Measurements from ENCODE around the gene TMED4. TPM values are rescaled to one million over a fixed set of nuclear protein-coding genes. Genes with fewer than 3 reads are reported as not detected.

TMED4 gene
- total and polyA plus RNA-seq, 5 donors: 63.2 to 75.2 (median 65.4) TPM

DNA sequence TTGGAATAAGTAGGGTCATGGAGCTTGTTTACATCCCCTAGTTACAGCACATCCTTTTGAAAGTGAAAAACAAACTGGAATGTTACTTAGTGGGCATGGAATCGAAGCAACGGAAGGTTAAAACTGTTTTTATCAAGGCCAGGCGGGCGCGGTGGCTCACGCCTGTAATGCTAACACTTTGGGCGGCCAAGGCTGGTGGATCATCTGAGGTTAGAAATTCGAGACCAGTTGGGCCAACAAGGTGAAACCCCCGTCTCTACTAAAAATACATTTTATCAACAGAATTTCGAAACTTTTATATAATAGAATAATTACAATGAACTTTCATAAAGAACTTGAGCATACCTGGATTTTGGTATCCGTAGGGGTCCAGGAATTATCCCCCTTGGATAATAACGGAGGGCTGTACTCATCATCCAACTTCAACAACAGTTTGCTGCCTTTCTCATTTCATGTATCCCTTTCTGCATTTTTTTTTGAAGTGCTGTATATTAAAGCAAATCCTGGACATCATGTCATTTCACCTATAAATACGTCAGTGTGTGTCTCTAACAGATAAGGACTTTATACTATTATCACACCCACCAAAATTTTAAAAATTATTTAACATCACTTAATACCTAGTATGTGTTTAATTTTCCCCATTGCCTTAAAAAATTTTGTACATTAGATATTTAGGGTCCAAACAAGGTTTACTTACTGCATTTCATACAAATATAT is 1.3 kb upstream of the TMED4 start:
- 77% methylated on average over 13 of the region's 13 CpGs for WGBS
- H3K27ac ChIP-seq (ENCODE audit: low read length): peak overlapping the region; percentile 94
- DNase-seq (peak in 1 of 3 donors; percentile 52), ATAC-seq (no peak)
- peak overlapping the region; percentile 42 for H3K4me3 ChIP-seq (ENCODE audit: low read length)
- intact Hi-C loops (cut with DNase I): loop anchor here in 3 of 4 donors (10.0 kb wide), 3 partner anchors 171 to 341 kb away; partner anchors contain the start of gene H2AZ2 (in 1 of the 3)
- no peaks in the 10 kb centered on the region for H3K9me3 ChIP-seq (ENCODE audit: control insufficient read depth, low read length)
- no peaks in the 10 kb centered on the region for H3K27me3 ChIP-seq (ENCODE audit: control insufficient read depth, insufficient read depth)
- H3K4me1 ChIP-seq (ENCODE audit: control insufficient read depth, insufficient read depth, low read length): peaks cover 4% of the 10 kb centered on the region

GRCh38 chr7:44580945-44581878 is 819 bp downstream of the TMED4 start:
- intact Hi-C loops (cut with DNase I): loop anchor here in 3 of 4 donors (10.0 kb wide), 3 partner anchors 174 to 344 kb away; partner anchors contain the start of gene H2AZ2 (in 1 of the 3)
- H3K27me3 ChIP-seq (ENCODE audit: control insufficient read depth, insufficient read depth): no peaks in the 10 kb centered on the region
- 18% methylated on average over 30 of the region's 30 CpGs for WGBS
- no peaks in the 10 kb centered on the region for H3K9me3 ChIP-seq (ENCODE audit: control insufficient read depth, low read length)
- ATAC-seq (peak in 1 of 2 donors; percentile 19), DNase-seq (peak in 1 of 3 donors; percentile 48)
- H3K4me3 ChIP-seq (ENCODE audit: low read length): peak overlapping the region; percentile 65
- peaks cover 2% of the 10 kb centered on the region for H3K4me1 ChIP-seq (ENCODE audit: control insufficient read depth, insufficient read depth, low read length)
- peak overlapping the region; percentile 27 for H3K27ac ChIP-seq (ENCODE audit: low read length)

- Histone ChIP-seq H3K4me1 (ENCODE audit: control insufficient read depth, insufficient read depth, low read length) (peaks cover 10% of the 10 kb centered on the region), H3K9me3 (ENCODE audit: control insufficient read depth, low read length) (no peaks in the 10 kb centered on the region), H3K27me3 (ENCODE audit: control insufficient read depth, insufficient read depth) (no peaks in the 10 kb centered on the region), H3K4me3 (ENCODE audit: low read length) (no peak overlapping the region), H3K27ac (ENCODE audit: low read length) (no peak overlapping the region)
- intact Hi-C loops (cut with DNase I): no loop called here
- DNase-seq: no peak
- WGBS: 69% methylated on average over 2 of the region's 2 CpGs
- ATAC-seq: no peak
Observed at GRCh38 chr7:44576228-44576627, 5.8 kb downstream of the TMED4 start.

DNA sequence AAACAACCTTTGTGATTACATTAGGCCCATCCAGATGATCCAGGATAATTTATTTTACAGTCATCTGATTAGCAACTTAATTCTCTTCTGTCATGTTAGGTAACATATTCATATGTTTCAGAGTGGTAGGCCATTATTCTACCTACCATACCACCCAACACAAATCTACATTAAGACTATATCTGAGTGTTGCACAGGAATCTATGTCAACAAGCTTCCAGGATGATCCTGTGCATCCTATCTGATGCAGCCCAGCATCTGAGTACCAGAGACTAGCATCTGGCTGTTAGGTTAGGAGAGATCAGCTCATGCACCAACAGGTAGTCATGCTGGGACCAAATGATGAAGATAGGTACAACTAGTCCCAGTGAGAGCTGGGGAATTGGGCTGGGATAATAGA is 7.0 kb downstream of the TMED4 start:
- intact Hi-C loops (cut with DNase I): no loop called here
- DNase-seq (no peak), ATAC-seq (no peak)
- Histone ChIP-seq H3K4me1 (ENCODE audit: control insufficient read depth, insufficient read depth, low read length) (peaks cover 8% of the 10 kb centered on the region), H3K9me3 (ENCODE audit: control insufficient read depth, low read length) (no peaks in the 10 kb centered on the region), H3K27ac (ENCODE audit: low read length) (no peak overlapping the region), H3K27me3 (ENCODE audit: control insufficient read depth, insufficient read depth) (no peaks in the 10 kb centered on the region), H3K4me3 (ENCODE audit: low read length) (no peak overlapping the region)

DNA sequence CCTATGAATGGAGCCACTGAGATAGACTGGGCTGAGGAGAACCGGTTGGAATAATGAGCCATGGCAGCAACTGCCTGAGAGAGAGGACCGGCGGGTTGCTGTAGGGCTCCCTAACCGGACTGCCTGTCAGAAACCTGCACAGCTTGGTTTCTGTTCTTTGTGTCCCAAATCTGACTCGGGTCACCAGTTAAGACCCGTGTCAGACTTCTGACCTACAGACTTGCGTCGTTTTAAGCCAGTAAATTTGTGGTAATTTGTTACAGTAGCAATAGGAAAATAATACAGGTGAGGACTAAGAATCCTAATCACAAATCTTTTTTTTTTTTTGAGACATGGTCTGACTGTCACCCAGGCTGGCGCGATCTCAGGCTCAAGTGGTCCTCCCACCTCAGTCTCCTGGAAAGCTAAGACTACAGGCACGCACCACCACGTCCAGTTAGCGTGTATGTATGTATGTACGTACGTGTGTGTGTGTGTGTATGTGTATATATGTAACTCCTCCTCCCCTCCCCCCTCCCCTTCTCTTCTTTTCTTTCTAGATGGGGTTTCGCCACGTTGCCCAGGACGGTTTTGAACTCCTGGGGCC is 7.7 kb downstream of the TMED4 start:
- DNase-seq (no peak), ATAC-seq (no peak)
- H3K4me3 ChIP-seq (ENCODE audit: low read length): peak overlapping the region; percentile 63
- peak overlapping the region; percentile 89 for H3K27ac ChIP-seq (ENCODE audit: low read length)
- no peaks in the 10 kb centered on the region for H3K9me3 ChIP-seq (ENCODE audit: control insufficient read depth, low read length)
- intact Hi-C loops (cut with DNase I): no loop called here
- 34% methylated on average over 18 of the region's 18 CpGs for WGBS
- peaks cover 8% of the 10 kb centered on the region for H3K4me1 ChIP-seq (ENCODE audit: control insufficient read depth, insufficient read depth, low read length)
- H3K27me3 ChIP-seq (ENCODE audit: control insufficient read depth, insufficient read depth): no peaks in the 10 kb centered on the region

- H3K27ac ChIP-seq (ENCODE audit: low read length): peak within 1 kb of the TSS; percentile 89
- WGBS: under 1% methylated on average over 74 of the region's 74 CpGs
- peaks cover 8% of the 10 kb centered on the region for H3K4me1 ChIP-seq (ENCODE audit: control insufficient read depth, insufficient read depth, low read length)
- H3K27me3 ChIP-seq (ENCODE audit: control insufficient read depth, insufficient read depth): no peaks in the 10 kb centered on the region
- DNase-seq: peak; percentile 97 to 98 (median 98)
- intact Hi-C loops (cut with DNase I): no loop called here
- peak within 1 kb of the TSS; percentile 63 for H3K4me3 ChIP-seq (ENCODE audit: low read length)
- ATAC-seq: peak; percentile 97 to 98
- H3K9me3 ChIP-seq (ENCODE audit: control insufficient read depth, low read length): no peaks in the 10 kb centered on the region
Observed at GRCh38 chr7:44573464-44574286, 8.4 kb downstream of the TMED4 start, which contains the start of gene DDX56. DDX56 (minus strand) TSS chr7:44573908; CDS start chr7:44573895, 13 bp downstream.

DNA sequence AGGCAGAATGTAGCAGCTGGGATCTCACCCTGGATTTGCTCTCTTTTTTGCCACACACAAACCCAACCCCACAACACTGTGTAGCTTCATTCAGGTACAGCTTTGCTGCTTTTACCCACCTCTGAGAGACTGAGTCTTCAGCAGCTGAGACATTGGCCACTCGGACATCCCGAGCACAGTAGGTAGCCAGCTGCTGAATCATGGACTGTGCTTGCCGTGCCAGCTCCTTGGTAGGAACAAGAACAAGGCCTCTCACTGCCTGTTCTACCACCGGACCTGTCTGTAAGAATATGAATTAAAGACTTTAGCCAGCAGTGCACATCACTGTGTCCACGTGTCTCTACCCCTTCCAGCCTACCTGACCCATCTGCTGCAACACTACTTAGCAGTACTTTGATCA is 9.3 kb downstream of the TMED4 start:
- Histone ChIP-seq H3K27me3 (ENCODE audit: control insufficient read depth, insufficient read depth) (no peaks in the 10 kb centered on the region), H3K4me3 (ENCODE audit: low read length) (peak overlapping the region; percentile 63), H3K4me1 (ENCODE audit: control insufficient read depth, insufficient read depth, low read length) (peaks cover 8% of the 10 kb centered on the region), H3K27ac (ENCODE audit: low read length) (no peak overlapping the region), H3K9me3 (ENCODE audit: control insufficient read depth, low read length) (no peaks in the 10 kb centered on the region)
- 71% methylated on average over 5 of the region's 5 CpGs for WGBS
- intact Hi-C loops (cut with DNase I): no loop called here
- DNase-seq (no peak), ATAC-seq (no peak)

DNA sequence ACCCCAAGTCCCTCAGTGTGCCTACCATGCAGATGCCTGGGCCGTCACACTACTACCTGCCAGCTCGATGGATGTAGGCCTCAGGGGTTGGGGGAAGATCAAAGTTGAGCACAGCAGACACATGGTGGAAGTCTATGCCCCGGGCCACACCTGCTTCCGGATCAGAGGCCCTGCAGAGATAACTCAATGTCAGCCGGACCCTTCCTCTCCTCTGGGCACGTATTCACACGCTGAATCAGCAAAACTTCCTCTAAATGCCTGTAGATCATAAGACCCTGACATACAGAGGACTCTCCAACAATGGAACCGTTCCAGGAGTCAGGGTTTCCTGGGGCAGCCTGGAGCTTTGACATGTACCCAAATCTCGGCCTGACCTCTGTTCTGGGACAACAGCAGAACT is 12.1 kb downstream of the TMED4 start:
- ATAC-seq (no peak), DNase-seq (no peak)
- H3K27me3 ChIP-seq (ENCODE audit: control insufficient read depth, insufficient read depth): no peaks in the 10 kb centered on the region
- WGBS: 86% methylated on average over 9 of the region's 9 CpGs
- intact Hi-C loops (cut with DNase I): loop anchor here in 2 of 4 donors (10.0 kb wide), 2 partner anchors 325 to 355 kb away; no protein-coding TSS in a partner anchor
- H3K4me1 ChIP-seq (ENCODE audit: control insufficient read depth, insufficient read depth, low read length): peaks cover 8% of the 10 kb centered on the region
- no peaks in the 10 kb centered on the region for H3K9me3 ChIP-seq (ENCODE audit: control insufficient read depth, low read length)
- H3K27ac ChIP-seq (ENCODE audit: low read length): no peak overlapping the region
- H3K4me3 ChIP-seq (ENCODE audit: low read length): no peak overlapping the region

DNA sequence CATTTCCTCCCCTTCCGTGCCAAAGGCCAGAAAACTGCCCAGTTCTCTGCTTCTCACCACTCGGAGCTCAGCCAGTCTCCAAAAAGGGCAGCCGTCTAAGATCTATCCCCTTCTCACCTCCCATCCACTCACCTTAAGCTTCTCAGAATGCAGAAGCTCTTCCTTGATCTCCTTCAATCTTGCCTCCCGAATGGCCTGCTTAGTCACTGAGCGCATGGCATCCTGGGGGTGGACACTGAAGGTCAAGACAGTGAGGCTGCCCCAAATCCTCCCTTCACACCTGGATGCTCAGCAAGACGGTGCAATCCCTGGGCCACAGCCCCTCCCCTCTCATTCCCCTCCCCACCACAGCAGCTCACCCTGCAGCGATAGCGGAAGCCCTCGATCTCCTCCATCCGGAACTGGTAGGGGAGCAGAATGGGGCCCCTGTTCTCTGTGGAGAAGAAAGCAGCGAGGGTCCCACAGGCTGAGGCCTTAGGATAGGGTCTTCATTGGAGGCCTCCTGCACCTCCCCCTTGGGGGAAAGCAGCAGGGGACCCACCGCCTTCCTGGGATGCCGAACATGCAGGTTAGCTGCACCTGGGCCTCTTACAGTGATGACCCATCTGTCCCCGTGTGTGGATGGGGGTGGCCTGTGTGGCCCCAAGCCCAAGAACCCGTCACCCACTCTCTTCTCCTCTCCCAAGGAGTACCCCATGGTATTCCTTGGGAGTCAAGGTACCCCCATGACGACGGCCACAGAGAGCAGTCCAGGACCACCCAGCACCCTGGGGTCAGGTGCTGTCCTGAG is 13.1 kb downstream of the TMED4 start:
- H3K4me1 ChIP-seq (ENCODE audit: control insufficient read depth, insufficient read depth, low read length): peaks cover 6% of the 10 kb centered on the region
- no peak overlapping the region for H3K4me3 ChIP-seq (ENCODE audit: low read length)
- H3K9me3 ChIP-seq (ENCODE audit: control insufficient read depth, low read length): no peaks in the 10 kb centered on the region
- ATAC-seq: no peak
- H3K27me3 ChIP-seq (ENCODE audit: control insufficient read depth, insufficient read depth): no peaks in the 10 kb centered on the region
- no peak overlapping the region for H3K27ac ChIP-seq (ENCODE audit: low read length)
- no peak for DNase-seq
- WGBS: 91% methylated on average over 17 of the region's 17 CpGs
- intact Hi-C loops (cut with DNase I): loop anchor here in 2 of 4 donors (10.0 kb wide), 2 partner anchors 324 to 354 kb away; no protein-coding TSS in a partner anchor

All from right cardiac atrium (tissue), 5 donors.